Fibroblast of the aortic adventitia (primary cell): ENCODE data around the gene GCK. TPM values are rescaled to one million over a fixed set of nuclear protein-coding genes. Genes with fewer than 3 reads are reported as not detected.

ENCODE experiments used
- DNase-seq: peaks from one replicate; pipeline ENCODE4 v3.0.0-alpha.2; 2010; ENCODE audit warnings: low read depth
- H3K4me3 ChIP-seq: 2 replicates; pipeline ENCODE4 v1.5.1; 2011; ENCODE audit warnings: low read depth, mild to moderate bottlenecking, control low read depth, low read length, moderate library complexity
- total RNA-seq: library from RNA; depleted of rRNA; stranded (reverse); fragments of >200 nt; gene quantifications from 2 replicates; pipeline ENCODE4 v1.2.3, GENCODE V29; 2012; ENCODE audit warnings: low replicate concordance
- TF ChIP-seq, protein P1 (sequence below): IDR thresholded peaks from 2 replicates; pipeline ENCODE4 v1.5.1; 2011; ENCODE audit warnings: mild to moderate bottlenecking, low read length, control low read depth, inconsistent platforms; ENCODE audit not compliant: insufficient read depth

GCK gene
- total RNA-seq, 1 donor, result 0.36 TPM

DNA sequence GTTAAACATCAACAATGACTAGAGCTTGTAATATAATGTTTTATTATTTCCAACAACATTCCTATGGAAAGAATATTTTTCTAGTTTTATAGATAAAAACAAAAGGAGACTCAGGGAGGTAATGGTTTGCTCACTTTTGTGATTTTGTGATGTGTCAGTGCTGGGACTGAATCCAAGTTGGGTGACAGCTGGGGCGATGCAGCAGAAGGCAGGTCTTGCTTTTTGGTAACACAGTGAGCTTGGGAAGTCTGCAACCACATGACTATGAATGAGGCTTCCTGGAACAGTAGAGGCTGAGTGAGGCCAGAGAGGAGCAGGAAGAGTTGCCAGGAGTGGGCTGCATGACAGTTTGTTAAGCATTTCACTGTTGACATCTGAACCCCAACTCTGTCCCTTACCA is 6.7 kb upstream of the GCK start:
- peak; percentile 34 for DNase-seq
- TF ChIP-seq, protein P1, sequence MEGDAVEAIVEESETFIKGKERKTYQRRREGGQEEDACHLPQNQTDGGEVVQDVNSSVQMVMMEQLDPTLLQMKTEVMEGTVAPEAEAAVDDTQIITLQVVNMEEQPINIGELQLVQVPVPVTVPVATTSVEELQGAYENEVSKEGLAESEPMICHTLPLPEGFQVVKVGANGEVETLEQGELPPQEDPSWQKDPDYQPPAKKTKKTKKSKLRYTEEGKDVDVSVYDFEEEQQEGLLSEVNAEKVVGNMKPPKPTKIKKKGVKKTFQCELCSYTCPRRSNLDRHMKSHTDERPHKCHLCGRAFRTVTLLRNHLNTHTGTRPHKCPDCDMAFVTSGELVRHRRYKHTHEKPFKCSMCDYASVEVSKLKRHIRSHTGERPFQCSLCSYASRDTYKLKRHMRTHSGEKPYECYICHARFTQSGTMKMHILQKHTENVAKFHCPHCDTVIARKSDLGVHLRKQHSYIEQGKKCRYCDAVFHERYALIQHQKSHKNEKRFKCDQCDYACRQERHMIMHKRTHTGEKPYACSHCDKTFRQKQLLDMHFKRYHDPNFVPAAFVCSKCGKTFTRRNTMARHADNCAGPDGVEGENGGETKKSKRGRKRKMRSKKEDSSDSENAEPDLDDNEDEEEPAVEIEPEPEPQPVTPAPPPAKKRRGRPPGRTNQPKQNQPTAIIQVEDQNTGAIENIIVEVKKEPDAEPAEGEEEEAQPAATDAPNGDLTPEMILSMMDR, result no peak
- no peak overlapping the region for H3K4me3 ChIP-seq

DNA sequence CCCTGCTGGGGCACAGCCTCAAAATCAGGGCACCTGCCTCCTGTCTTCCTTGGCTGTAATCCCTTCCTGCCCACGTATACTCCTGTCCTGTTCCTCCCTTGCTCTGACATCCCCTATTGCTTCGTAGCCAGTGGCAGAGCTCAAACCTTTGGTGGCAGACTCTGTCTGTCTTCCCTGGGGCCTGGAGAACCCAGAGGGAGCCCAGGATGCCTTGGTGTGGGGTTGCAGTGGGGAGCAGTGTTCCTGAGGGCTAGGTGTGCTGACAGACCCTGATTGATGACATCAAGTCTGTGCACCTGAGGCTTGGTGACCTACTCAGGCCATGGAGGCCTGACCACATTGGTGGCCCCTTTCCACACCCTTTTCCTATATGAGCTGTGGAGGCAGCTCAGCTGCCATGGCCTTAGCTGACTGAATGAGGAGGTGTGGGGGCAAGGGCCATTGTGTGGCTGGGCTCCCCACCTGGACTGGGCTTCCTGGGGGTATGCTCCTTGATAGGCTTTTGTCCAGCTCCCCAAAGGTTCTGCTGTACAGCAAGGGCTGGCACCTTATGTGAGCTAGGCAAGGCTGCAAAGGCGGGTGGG is 5.4 kb upstream of the GCK start:
- TF ChIP-seq, protein P1, result no peak
- DNase-seq, result no peak
- no peak overlapping the region for H3K4me3 ChIP-seq

DNA sequence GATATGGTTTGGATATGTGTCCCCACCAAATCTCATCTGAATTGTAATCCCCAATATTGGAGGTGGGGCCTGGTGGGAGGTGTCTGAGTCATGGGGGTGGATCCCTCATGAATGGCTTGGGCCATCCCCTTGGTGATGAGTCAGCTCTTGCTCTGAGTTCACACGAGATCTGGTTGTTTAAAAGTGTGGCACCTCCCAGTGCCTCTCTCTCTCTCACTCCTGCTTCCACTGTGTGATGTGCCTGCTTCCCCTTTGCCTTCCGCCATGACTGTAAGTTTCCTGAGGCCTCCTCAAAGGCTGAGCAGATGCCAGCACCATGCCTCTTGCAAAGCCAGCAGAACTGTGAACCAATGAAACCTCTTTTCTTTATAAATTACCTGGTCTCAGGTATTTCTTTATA is 4.8 kb upstream of the GCK start:
- TF ChIP-seq, protein P1, result no peak
- DNase-seq, result peak; percentile 25
- no peak overlapping the region for H3K4me3 ChIP-seq

DNA sequence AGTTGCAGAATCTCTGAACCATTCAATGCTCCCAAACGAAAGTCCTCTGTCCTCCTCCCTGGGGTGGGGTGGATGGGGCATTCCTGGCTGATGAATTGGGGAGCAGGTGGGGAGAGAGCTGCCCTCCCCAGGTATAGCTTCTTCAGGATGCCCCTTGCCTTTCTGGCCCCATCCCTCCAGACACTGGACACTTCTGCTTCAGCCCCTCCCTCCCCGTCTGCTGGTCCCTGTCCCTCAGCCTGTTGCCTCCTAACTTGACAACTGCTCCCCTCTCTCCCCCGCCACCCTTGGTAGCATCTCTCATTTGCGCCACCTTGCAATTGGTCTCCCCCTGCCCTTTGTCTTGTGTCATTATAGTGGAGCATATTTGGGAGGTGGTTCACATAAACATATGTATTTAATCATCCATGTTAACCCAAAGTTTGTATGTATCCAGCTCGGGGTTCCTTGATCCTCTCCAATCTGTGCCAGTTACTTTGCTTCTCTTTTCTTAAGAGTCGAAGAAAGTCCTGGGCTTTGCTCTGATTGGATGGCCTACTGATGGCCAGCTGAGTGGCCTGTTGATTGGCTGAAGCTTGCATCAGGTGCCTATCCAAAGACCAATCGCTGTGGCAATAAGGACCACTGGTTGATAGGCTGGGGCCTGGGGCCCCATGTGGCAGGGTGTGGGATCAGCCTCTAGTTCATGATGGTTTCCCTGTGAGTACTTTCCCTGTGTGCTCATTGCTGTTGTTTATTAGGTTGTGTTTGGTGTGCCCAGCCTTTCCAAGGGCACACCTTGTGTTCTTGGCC is 4.0 kb upstream of the GCK start:
- H3K4me3 ChIP-seq, result no peak overlapping the region
- TF ChIP-seq, protein P1, result no peak
- DNase-seq, result no peak

DNA sequence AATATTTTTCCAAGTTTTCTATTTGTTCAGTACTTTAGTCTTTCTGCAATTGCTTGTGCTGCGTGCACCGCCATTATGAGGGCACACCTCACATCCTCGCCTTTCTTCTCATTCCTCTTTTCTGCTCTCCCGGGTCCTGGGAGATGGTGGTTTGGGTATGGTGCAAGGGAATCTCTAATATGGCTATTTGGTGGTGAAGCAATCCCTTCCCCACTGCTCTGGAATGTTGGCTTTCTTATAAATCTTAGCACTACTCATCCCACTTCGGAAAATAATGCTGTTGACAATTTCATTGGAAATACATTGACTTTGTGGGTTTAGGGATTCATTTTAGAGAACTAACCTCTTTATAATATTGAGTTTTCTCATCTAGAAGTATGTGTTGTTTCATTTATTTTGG is 1.9 kb upstream of the GCK start:
- DNase-seq, result peak; percentile 16
- H3K4me3 ChIP-seq, result no peak overlapping the region
- TF ChIP-seq, protein P1, result no peak

DNA sequence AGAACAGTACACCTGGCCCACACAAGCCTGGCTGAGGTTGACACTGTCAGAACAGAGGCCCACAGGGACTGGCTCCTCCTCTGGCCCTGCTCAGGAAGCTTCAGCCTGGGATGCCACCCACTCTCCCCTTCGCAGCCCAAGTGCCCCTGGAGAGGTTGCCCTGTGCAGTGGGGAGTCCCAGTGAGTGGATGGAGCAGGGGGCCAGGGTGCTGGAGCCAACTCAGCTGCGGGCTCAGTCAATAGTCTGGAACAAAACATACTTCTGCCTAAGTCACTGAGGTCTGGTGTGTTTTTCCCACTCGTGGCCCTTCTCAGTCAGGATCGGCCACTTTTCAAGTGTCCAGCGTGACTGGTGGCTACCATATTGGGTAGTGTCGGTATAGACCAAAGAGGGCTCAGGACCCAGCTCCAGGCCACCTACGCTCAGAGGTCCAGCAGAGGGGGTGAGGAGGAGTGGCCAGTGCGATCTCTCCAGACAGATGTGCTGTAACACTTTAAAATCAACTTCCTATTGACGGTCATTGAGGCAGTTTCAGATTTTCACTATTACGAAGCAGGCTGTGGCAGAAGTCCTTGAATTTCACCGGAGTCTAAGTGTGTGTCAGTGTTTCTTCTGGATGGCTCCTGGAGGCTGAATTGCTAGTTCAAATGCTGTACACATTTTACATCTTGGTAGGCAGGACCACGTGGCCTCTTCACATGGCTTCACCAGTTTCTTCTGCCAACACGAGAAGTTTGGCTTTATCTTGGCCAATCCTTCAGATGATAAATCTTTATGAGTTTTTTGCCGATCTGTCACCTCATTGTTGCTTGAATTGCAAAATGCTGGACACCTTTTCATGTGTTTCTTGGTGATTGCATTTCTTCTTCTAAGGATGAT is 994 bp upstream of the GCK start:
- TF ChIP-seq, protein P1, result no peak
- no peak overlapping the region for H3K4me3 ChIP-seq

More for the DNA sequence above, 994 bp upstream of the GCK start:
- no peak for DNase-seq
